Activated naive CD4-positive, alpha-beta T cell treated with Interleukin-2 at 50 U/mL for 16 hours (primary cell): ENCODE measurements around the gene FAM13C.
"Not testable (repeated sequence)": the region's sequence is repeated elsewhere in the genome, so short reads cannot be mapped to it uniquely, and the experiment has no call there.

Source experiments
- DNase-seq: peaks from one replicate; pipeline ENCODE4 v3.0.0-alpha.2; 2020

FAM13C gene

GRCh38 chr10:59272061-59272460 is 90.3 kb downstream of the FAM13C start:
- no peak for DNase-seq

GRCh38 chr10:59271160-59271559 is 91.2 kb downstream of the FAM13C start:
- DNase-seq: no peak

- DNase-seq: no peak
Measured at GRCh38 chr10:59270492-59270891, 91.9 kb downstream of the FAM13C start.

GRCh38 chr10:59269651-59270050 is 92.7 kb downstream of the FAM13C start:
- no peak for DNase-seq

GRCh38 chr10:59268460-59268859 is 93.9 kb downstream of the FAM13C start:
- no peak for DNase-seq

GRCh38 chr10:59266321-59266720 is 96.0 kb downstream of the FAM13C start:
- no peak for DNase-seq

GRCh38 chr10:59265141-59265540 is 97.2 kb downstream of the FAM13C start:
- DNase-seq: no peak

GRCh38 chr10:59258890-59259289 is 103.5 kb downstream of the FAM13C start:
- no peak for DNase-seq

GRCh38 chr10:59257224-59257623 is 105.1 kb downstream of the FAM13C start:
- DNase-seq: no peak

- DNase-seq: no peak
Measured at GRCh38 chr10:59255463-59255862, 106.9 kb downstream of the FAM13C start.

- DNase-seq: no peak
Measured at GRCh38 chr10:59252491-59252890, 109.9 kb downstream of the FAM13C start.

GRCh38 chr10:59245686-59246085 is 116.7 kb downstream of the FAM13C start:
- DNase-seq: no peak

- no peak for DNase-seq
Measured at GRCh38 chr10:59244871-59245270, 117.5 kb downstream of the FAM13C start.

GRCh38 chr10:59243611-59244195 is 118.6 kb downstream of the FAM13C start:
- no peak for DNase-seq

- no peak for DNase-seq
Measured at GRCh38 chr10:59242991-59243390, 119.4 kb downstream of the FAM13C start.

- DNase-seq: no peak
Measured at GRCh38 chr10:59242057-59242456, 120.3 kb downstream of the FAM13C start.

- no peak for DNase-seq
Measured at GRCh38 chr10:59240582-59241183, 121.7 kb downstream of the FAM13C start.

GRCh38 chr10:59239108-59239507 is 123.2 kb downstream of the FAM13C start:
- not testable (repeated sequence) for DNase-seq

GRCh38 chr10:59237775-59238174 is 124.6 kb downstream of the FAM13C start:
- no peak for DNase-seq

GRCh38 chr10:59236064-59236697 is 126.2 kb downstream of the FAM13C start:
- DNase-seq: no peak

- DNase-seq: no peak
Measured at GRCh38 chr10:59234816-59235429, 127.4 kb downstream of the FAM13C start.

- DNase-seq: no peak
Measured at GRCh38 chr10:59234194-59234593, 128.2 kb downstream of the FAM13C start.

- no peak for DNase-seq
Measured at GRCh38 chr10:59229441-59229840, 132.9 kb downstream of the FAM13C start.

- DNase-seq: no peak
Measured at GRCh38 chr10:59227136-59227673, 135.1 kb downstream of the FAM13C start.
